Measurements from ENCODE around the gene NKTR. TPM values are rescaled to one million over a fixed set of nuclear protein-coding genes. Genes with fewer than 3 reads are reported as not detected.

NKTR gene
- total RNA-seq, 1 experiment from 2014 or later, result 89.3 TPM

DNA sequence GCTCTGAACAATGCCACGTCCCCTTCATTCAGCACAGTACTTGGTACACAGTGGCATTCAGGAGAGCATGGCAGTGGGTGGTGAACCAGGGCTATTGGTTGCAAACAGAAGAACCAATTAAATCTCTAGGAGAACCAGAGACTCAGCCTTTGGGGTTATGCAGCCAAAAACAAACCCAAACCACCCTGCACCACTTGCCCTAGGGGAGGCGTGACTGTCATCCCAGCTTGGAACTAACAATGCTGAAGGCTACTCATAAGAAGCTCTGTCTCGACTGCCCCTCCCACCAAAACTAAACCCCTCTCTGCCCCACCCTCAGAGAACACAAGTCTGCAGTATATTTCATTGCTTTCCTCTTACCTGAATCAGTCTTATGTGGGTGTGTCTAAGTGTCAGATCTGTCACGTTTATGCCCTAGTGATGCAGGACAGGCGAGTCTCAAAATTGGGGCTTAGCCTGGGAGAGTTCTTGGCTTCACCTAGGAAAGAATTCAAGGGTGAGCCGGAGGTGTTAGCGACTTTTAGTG is 69.6 kb downstream of the NKTR start:
- ATAC-seq (no peak), DNase-seq (ENCODE audit: low spot score) (no peak)
- Mint-ChIP-seq H3K9me3 (peaks cover 14% of the 10 kb centered on the region), H3K4me3 (no peak overlapping the region), H3K27me3 (ENCODE audit: low read depth) (peaks cover 6% of the 10 kb centered on the region), H3K27ac (no peak overlapping the region), H3K4me1 (peaks cover 8% of the 10 kb centered on the region), H3K36me3 (no peaks in the 10 kb centered on the region)
- TF ChIP-seq, protein P1, sequence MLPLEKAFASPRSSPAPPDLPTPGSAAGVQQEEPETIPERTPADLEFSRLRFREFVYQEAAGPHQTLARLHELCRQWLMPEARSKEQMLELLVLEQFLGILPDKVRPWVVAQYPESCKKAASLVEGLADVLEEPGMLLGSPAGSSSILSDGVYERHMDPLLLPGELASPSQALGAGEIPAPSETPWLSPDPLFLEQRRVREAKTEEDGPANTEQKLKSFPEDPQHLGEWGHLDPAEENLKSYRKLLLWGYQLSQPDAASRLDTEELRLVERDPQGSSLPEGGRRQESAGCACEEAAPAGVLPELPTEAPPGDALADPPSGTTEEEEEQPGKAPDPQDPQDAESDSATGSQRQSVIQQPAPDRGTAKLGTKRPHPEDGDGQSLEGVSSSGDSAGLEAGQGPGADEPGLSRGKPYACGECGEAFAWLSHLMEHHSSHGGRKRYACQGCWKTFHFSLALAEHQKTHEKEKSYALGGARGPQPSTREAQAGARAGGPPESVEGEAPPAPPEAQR (CRISPR knock-in tag; IDR thresholded peaks at IDR 0.05), result no peak
- TF ChIP-seq NFE2L1 (CRISPR knock-in tag; IDR thresholded peaks at IDR 0.05), result no peak
- no peak for TF ChIP-seq SMAD3 (CRISPR knock-in tag; IDR thresholded peaks at IDR 0.05; ENCODE audit: borderline replicate concordance)
- TF ChIP-seq, protein P2, sequence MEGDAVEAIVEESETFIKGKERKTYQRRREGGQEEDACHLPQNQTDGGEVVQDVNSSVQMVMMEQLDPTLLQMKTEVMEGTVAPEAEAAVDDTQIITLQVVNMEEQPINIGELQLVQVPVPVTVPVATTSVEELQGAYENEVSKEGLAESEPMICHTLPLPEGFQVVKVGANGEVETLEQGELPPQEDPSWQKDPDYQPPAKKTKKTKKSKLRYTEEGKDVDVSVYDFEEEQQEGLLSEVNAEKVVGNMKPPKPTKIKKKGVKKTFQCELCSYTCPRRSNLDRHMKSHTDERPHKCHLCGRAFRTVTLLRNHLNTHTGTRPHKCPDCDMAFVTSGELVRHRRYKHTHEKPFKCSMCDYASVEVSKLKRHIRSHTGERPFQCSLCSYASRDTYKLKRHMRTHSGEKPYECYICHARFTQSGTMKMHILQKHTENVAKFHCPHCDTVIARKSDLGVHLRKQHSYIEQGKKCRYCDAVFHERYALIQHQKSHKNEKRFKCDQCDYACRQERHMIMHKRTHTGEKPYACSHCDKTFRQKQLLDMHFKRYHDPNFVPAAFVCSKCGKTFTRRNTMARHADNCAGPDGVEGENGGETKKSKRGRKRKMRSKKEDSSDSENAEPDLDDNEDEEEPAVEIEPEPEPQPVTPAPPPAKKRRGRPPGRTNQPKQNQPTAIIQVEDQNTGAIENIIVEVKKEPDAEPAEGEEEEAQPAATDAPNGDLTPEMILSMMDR (IDR thresholded peaks at IDR 0.05), result no peak
- no peak for TF ChIP-seq ESRRA (CRISPR knock-in tag; IDR thresholded peaks at IDR 0.05; ENCODE audit: borderline replicate concordance)
- CTCF ChIA-PET, result interaction anchor here (1.3 to 1.4 kb wide), 2 partner anchors 74 to 80 kb away, joined by 3 to 7 read pairs; no protein-coding TSS in a partner anchor
- POLR2A ChIA-PET, result no interaction called here

DNA sequence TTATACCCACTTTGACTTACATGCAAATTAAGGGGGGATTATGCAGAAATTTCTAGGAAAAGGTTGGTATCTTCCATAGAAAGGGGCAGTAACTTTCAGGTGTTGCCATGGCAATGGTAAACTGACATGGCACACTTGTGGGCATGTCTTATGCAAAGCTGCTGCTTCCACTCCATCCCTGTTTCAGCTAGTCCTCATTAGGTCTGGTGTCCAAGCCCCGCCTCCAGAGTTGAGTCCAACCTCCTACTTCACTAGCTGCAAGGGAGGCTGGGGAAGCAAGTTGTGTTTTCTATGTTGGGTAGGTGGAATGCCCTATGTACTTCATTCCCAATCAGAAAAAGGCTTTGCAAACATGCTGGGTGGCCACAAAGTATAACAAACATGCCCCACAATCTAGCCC is 70.2 kb downstream of the NKTR start:
- no peak overlapping the region for H3K4me3 Mint-ChIP-seq
- ChIA-PET CTCF (interaction anchor here (1.4 kb wide), 1 partner anchor 80 kb away, joined by 3 read pairs; no protein-coding TSS in a partner anchor), POLR2A (no interaction called here)
- no peak for ATAC-seq
- no peaks in the 10 kb centered on the region for H3K36me3 Mint-ChIP-seq
- H3K9me3 Mint-ChIP-seq, result peaks cover 14% of the 10 kb centered on the region
- H3K4me1 Mint-ChIP-seq, result peaks cover 8% of the 10 kb centered on the region
- DNase-seq (ENCODE audit: low spot score), result no peak
- no peak overlapping the region for H3K27ac Mint-ChIP-seq
- H3K27me3 Mint-ChIP-seq (ENCODE audit: low read depth), result peaks cover 6% of the 10 kb centered on the region
- TF ChIP-seq TP53 (CRISPR knock-in tag; IDR thresholded peaks at IDR 0.05) (no peak), PRRX2 (CRISPR knock-in tag; IDR thresholded peaks at IDR 0.05) (no peak), IRF2 (CRISPR knock-in tag; IDR thresholded peaks at IDR 0.05; ENCODE audit: borderline replicate concordance, low read depth) (no peak), ETV6 (CRISPR knock-in tag; IDR thresholded peaks at IDR 0.05) (no peak), CREM (CRISPR knock-in tag; IDR thresholded peaks at IDR 0.05) (no peak), NFYB (CRISPR knock-in tag; conservative IDR thresholded peaks at IDR 0.05; ENCODE audit: low read depth) (no peak), ZNF416 (CRISPR knock-in tag; IDR thresholded peaks at IDR 0.05) (no peak), NR2C2 (CRISPR knock-in tag; IDR thresholded peaks at IDR 0.05) (no peak), OVOL2 (CRISPR knock-in tag; IDR thresholded peaks at IDR 0.05; ENCODE audit: borderline replicate concordance) (no peak), ATF1 (CRISPR knock-in tag; IDR thresholded peaks at IDR 0.05) (no peak), ZNF232 (CRISPR knock-in tag; IDR thresholded peaks at IDR 0.05) (no peak), FOXJ3 (CRISPR knock-in tag; IDR thresholded peaks at IDR 0.05; ENCODE audit: borderline replicate concordance) (no peak)
- TF ChIP-seq, protein P3, sequence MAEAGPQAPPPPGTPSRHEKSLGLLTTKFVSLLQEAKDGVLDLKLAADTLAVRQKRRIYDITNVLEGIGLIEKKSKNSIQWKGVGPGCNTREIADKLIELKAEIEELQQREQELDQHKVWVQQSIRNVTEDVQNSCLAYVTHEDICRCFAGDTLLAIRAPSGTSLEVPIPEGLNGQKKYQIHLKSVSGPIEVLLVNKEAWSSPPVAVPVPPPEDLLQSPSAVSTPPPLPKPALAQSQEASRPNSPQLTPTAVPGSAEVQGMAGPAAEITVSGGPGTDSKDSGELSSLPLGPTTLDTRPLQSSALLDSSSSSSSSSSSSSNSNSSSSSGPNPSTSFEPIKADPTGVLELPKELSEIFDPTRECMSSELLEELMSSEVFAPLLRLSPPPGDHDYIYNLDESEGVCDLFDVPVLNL (CRISPR knock-in tag; IDR thresholded peaks at IDR 0.05; ENCODE audit: borderline replicate concordance, low read depth), result no peak
- TF ChIP-seq, protein P4, sequence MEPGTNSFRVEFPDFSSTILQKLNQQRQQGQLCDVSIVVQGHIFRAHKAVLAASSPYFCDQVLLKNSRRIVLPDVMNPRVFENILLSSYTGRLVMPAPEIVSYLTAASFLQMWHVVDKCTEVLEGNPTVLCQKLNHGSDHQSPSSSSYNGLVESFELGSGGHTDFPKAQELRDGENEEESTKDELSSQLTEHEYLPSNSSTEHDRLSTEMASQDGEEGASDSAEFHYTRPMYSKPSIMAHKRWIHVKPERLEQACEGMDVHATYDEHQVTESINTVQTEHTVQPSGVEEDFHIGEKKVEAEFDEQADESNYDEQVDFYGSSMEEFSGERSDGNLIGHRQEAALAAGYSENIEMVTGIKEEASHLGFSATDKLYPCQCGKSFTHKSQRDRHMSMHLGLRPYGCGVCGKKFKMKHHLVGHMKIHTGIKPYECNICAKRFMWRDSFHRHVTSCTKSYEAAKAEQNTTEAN (CRISPR knock-in tag; IDR thresholded peaks at IDR 0.05), result no peak
- TF ChIP-seq, protein P5, sequence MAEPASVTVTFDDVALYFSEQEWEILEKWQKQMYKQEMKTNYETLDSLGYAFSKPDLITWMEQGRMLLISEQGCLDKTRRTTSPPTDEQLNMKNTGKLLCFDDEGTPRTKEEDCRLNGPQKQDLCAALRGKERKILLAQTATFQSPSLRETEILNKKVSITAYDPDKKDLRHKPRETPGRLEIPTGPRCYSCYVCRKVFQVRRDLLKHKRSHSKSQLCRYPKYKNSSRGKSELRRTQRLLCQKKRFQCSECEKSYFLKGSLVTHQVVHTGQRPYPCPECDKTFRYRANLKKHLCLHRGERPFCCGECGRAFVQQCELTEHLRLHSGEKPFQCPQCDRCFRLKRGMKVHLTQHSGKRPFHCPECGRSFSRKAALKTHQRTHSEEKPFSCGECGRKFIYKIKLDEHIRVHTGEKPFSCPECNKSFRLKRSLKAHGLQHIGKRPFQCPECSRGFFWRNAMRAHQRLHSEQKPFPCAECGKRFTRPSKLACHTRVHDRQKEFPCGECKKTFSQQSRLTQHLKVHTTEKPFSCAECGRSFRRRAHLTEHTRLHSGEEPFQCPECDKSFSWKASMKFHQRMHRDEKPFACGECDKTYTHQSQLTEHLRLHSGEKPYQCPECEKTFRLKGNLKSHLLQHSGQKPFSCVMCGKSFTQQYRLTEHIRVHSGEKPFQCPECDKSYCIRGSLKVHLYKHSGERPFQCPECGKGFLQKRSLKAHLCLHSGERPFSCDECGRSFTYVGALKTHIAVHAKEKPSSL (CRISPR knock-in tag; conservative IDR thresholded peaks at IDR 0.05), result no peak
- TF ChIP-seq, protein P6, sequence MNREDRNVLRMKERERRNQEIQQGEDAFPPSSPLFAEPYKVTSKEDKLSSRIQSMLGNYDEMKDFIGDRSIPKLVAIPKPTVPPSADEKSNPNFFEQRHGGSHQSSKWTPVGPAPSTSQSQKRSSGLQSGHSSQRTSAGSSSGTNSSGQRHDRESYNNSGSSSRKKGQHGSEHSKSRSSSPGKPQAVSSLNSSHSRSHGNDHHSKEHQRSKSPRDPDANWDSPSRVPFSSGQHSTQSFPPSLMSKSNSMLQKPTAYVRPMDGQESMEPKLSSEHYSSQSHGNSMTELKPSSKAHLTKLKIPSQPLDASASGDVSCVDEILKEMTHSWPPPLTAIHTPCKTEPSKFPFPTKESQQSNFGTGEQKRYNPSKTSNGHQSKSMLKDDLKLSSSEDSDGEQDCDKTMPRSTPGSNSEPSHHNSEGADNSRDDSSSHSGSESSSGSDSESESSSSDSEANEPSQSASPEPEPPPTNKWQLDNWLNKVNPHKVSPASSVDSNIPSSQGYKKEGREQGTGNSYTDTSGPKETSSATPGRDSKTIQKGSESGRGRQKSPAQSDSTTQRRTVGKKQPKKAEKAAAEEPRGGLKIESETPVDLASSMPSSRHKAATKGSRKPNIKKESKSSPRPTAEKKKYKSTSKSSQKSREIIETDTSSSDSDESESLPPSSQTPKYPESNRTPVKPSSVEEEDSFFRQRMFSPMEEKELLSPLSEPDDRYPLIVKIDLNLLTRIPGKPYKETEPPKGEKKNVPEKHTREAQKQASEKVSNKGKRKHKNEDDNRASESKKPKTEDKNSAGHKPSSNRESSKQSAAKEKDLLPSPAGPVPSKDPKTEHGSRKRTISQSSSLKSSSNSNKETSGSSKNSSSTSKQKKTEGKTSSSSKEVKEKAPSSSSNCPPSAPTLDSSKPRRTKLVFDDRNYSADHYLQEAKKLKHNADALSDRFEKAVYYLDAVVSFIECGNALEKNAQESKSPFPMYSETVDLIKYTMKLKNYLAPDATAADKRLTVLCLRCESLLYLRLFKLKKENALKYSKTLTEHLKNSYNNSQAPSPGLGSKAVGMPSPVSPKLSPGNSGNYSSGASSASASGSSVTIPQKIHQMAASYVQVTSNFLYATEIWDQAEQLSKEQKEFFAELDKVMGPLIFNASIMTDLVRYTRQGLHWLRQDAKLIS (CRISPR knock-in tag; IDR thresholded peaks at IDR 0.05; ENCODE audit: borderline replicate concordance), result no peak
- TF ChIP-seq, protein P7, sequence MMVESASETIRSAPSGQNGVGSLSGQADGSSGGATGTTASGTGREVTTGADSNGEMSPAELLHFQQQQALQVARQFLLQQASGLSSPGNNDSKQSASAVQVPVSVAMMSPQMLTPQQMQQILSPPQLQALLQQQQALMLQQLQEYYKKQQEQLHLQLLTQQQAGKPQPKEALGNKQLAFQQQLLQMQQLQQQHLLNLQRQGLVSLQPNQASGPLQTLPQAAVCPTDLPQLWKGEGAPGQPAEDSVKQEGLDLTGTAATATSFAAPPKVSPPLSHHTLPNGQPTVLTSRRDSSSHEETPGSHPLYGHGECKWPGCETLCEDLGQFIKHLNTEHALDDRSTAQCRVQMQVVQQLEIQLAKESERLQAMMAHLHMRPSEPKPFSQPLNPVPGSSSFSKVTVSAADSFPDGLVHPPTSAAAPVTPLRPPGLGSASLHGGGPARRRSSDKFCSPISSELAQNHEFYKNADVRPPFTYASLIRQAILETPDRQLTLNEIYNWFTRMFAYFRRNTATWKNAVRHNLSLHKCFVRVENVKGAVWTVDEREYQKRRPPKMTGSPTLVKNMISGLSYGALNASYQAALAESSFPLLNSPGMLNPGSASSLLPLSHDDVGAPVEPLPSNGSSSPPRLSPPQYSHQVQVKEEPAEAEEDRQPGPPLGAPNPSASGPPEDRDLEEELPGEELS (CRISPR knock-in tag; IDR thresholded peaks at IDR 0.05), result no peak
